ENCODE results near the gene PTH1R. TPM values are rescaled to one million over a fixed set of nuclear protein-coding genes. Genes with fewer than 3 reads are reported as not detected.
A peak's percentile ranks its signal among the peaks of the same experiment; 100 is the strongest.

The PTH1R gene
- total RNA-seq, 2 donors from 2014 or later = 5.6 to 8.9 TPM

DNA sequence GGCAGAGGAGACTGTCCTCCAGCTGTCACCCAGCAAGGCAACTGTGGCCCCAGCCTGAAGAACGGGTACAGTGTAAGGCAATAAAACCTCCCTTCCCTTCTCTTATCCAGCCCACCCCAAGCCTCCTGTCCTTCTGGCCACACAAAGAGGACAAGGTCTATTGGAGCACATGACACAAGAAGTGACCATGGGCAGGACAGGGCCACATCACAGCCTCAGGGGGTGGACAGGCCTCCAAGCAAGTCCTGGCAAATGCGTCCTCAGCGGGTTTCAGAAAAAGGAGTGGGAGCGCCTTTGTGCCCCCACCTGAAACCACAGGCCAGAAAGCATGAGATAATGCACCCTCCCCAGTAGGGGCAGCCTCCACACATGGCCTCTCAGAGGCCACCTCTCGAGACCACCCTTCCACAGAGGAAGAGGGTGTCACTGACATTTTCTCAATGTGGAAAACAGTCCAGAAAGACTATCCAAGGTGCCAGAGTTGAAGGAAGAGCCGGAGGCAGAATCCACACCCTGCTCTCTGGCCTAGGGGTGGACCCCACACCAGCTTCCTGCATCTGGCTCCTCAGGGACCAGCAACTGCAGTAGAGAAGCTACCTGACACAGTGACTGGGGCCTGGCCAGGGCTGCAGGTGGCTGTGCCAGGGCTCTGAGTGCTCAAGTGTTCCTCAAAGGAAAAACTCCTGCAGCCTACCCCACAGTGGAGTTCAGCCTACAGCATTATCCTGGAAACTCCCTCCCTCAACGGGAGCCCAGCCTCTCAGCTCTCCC, 55.1 kb downstream of the PTH1R start:
- Histone ChIP-seq H3K4me3 (no peak overlapping the region), H3K9me3 (no peaks in the 10 kb centered on the region), H3K27ac (peak overlapping the region; percentile 81 to 85), H3K4me1 (ENCODE audit: control insufficient read depth in 1 of 2, low read depth in 2 of 2) (peaks cover 80 to 94% of the 10 kb centered on the region in 2 donors), H3K36me3 (no peaks in the 10 kb centered on the region), H3K27me3 (replicated peaks; ENCODE audit: insufficient read depth) (no peaks in the 10 kb centered on the region)
- TF ChIP-seq, protein P1, sequence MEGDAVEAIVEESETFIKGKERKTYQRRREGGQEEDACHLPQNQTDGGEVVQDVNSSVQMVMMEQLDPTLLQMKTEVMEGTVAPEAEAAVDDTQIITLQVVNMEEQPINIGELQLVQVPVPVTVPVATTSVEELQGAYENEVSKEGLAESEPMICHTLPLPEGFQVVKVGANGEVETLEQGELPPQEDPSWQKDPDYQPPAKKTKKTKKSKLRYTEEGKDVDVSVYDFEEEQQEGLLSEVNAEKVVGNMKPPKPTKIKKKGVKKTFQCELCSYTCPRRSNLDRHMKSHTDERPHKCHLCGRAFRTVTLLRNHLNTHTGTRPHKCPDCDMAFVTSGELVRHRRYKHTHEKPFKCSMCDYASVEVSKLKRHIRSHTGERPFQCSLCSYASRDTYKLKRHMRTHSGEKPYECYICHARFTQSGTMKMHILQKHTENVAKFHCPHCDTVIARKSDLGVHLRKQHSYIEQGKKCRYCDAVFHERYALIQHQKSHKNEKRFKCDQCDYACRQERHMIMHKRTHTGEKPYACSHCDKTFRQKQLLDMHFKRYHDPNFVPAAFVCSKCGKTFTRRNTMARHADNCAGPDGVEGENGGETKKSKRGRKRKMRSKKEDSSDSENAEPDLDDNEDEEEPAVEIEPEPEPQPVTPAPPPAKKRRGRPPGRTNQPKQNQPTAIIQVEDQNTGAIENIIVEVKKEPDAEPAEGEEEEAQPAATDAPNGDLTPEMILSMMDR (IDR thresholded peaks at IDR 0.05) = no peak
- ATAC-seq (ENCODE audit: insufficient number of reproducible peaks, low FRiP score, low read depth) = no peak
- no peak for DNase-seq (ENCODE audit: low spot score)

DNA sequence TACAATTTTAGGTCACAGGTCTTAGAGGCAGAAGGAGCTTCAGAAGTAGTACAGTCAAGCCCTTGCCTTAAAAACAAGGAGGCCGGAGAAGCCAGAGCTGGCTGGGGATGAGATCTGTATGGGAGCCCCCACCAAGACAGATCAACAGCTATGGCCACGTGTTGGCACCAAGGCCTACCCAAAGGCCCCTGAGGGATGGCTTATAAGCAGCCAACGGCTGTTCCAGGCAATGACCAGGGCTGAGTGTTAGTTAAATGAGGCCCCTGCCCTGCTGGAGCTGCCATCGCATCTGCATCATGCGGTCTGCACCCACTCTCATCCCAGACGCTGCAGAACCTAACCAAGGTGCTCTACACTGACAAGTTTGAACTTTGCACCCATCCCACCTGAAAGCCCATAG, 55.7 kb downstream of the PTH1R start:
- ATAC-seq (ENCODE audit: insufficient number of reproducible peaks, low FRiP score, low read depth) = no peak
- Histone ChIP-seq H3K4me3 (no peak overlapping the region), H3K27ac (peak overlapping the region; percentile 81 to 85), H3K9me3 (no peaks in the 10 kb centered on the region), H3K4me1 (ENCODE audit: control insufficient read depth in 1 of 2, low read depth in 2 of 2) (peaks cover 77 to 88% of the 10 kb centered on the region in 2 donors), H3K27me3 (replicated peaks; ENCODE audit: insufficient read depth) (no peaks in the 10 kb centered on the region), H3K36me3 (no peaks in the 10 kb centered on the region)
- no peak for DNase-seq (ENCODE audit: low spot score)
- TF ChIP-seq, protein P1 (IDR thresholded peaks at IDR 0.05) = no peak

DNA sequence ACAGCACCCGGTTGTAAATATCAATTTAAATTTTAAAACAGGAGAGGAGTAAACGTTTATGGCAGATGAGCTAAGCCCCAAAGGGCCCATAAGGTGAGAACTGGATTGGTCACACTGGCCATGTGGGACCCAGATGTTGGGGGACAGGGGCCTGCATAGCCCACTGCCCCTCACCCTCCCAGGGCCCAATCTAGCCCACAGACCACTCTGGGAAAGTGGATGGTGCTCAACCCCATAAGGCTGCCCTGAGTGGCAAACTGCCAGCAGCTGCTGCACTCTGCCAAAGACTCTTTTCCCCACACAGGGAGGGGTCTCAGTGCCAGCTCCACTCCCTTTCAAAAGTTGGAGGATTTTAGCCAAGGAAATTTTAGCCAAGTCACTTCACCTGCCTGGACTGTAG, 56.6 kb downstream of the PTH1R start:
- no peak for DNase-seq (ENCODE audit: low spot score)
- H3K9me3 ChIP-seq = no peaks in the 10 kb centered on the region

DNA sequence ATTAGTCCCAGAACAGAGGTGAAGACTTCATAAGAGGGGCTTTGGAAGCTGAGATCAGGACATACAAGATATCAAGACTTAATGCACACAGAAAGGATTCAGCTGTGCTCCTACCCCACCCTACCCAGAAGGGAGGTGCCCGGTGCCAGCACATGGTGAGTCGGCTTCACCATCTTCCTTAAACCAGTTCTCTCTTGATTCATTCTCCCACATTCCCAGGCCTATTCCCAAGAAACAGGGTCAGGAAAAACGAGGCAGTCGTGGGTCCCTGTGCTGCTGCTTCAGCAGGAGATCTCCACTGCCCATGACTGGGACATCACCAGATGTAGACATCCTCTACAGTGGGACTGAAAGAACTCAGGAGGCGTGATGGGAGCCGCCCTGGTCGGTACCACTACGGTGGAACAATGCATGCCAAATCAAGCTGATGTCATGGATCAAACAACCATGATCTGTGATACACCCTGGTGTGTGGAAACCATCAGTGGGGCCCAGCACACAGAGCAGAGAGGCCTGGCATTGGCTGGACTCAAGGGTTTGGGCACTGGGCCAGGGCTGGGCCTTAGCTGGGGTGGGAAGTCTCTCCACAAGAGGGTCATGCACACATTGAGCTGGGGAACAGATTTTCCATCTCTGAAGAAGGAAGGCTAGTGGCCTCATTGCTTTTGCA, 57.1 kb downstream of the PTH1R start:
- peaks cover 4% of the 10 kb centered on the region for H3K36me3 ChIP-seq
- no peak for ATAC-seq (ENCODE audit: insufficient number of reproducible peaks, low FRiP score, low read depth)
- TF ChIP-seq, protein P1 (IDR thresholded peaks at IDR 0.05) = no peak
- DNase-seq (ENCODE audit: low spot score) = no peak
- H3K9me3 ChIP-seq = no peaks in the 10 kb centered on the region
- no peaks in the 10 kb centered on the region for H3K27me3 ChIP-seq (replicated peaks; ENCODE audit: insufficient read depth)
- H3K27ac ChIP-seq = peak overlapping the region; percentile 79 to 91
- H3K4me1 ChIP-seq (ENCODE audit: control insufficient read depth in 1 of 2, low read depth in 2 of 2) = peaks cover 67 to 74% of the 10 kb centered on the region in 2 donors
- H3K4me3 ChIP-seq = no peak overlapping the region

More for the DNA sequence above, 56.6 kb downstream of the PTH1R start:
- no peak overlapping the region for H3K4me3 ChIP-seq
- H3K36me3 ChIP-seq = no peaks in the 10 kb centered on the region
- ATAC-seq (ENCODE audit: insufficient number of reproducible peaks, low FRiP score, low read depth) = no peak
- H3K27me3 ChIP-seq (replicated peaks; ENCODE audit: insufficient read depth) = no peaks in the 10 kb centered on the region
- H3K27ac ChIP-seq = peak overlapping the region; percentile 79 to 91
- TF ChIP-seq, protein P1 (IDR thresholded peaks at IDR 0.05) = no peak
- H3K4me1 ChIP-seq (ENCODE audit: control insufficient read depth in 1 of 2, low read depth in 2 of 2) = peaks cover 73 to 80% of the 10 kb centered on the region in 2 donors

DNA sequence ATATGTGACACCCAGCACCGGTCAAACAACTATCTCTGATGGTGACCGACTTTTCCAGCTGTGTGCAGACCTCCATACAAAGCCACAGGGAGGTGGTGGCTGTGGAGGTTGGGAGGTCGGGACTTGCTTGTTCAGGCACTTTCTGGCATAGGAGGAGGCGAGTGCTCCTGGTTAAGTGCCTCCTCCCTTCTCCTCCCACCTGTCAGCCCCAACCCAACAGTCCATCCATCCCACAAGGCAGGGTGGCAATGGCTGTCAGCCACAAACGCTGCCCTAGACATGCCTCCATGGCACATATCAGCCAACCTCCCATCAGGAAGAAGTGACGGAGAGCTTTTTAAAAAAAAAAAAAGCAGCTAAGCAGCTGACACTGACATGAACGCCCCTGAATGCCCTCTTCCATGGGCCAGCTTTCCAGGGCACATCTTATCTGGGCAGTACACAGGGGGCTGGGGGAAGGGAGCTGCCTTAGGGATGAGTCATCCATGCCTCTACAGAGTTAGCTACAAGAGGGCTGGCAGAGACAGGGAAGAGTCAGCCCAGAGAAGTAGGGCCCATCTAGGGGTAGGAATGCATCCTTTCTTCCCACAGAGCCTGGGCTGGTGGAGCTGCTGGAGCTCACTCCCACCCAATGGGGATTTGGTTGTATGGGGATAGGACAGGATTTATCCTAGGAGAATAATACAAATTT, 57.8 kb downstream of the PTH1R start:
- TF ChIP-seq, protein P1 (IDR thresholded peaks at IDR 0.05) = peak; percentile 73
- DNase-seq (ENCODE audit: low spot score) = peak; percentile 92
- H3K27ac ChIP-seq = peak overlapping the region; percentile 79 to 91
- H3K4me3 ChIP-seq = no peak overlapping the region
- no peaks in the 10 kb centered on the region for H3K27me3 ChIP-seq (replicated peaks; ENCODE audit: insufficient read depth)
- peaks cover 10% of the 10 kb centered on the region for H3K36me3 ChIP-seq
- peaks cover 63 to 67% of the 10 kb centered on the region in 2 donors for H3K4me1 ChIP-seq (ENCODE audit: control insufficient read depth in 1 of 2, low read depth in 2 of 2)
- ATAC-seq (ENCODE audit: insufficient number of reproducible peaks, low FRiP score, low read depth) = peak; percentile 86
- no peaks in the 10 kb centered on the region for H3K9me3 ChIP-seq

All from thoracic aorta (tissue), 2 donors.